B cell (primary cell): ENCODE data around the gene MYT1. TPM values are rescaled to one million over a fixed set of nuclear protein-coding genes. Genes with fewer than 3 reads are reported as not detected.

ENCODE experiments used
- ATAC-seq: fragments of 200-7000 bp; cut with Tn5 transposase; one replicate; pipeline ENCODE4 v1.10.0; 2021; ENCODE audit warnings: low read depth, mild to moderate bottlenecking, moderate number of reproducible peaks, moderate library complexity
- CTCF ChIA-PET: fragments of 350-600 bp; sonication (Branson Sonifier 250); formaldehyde crosslinking; loops from one replicate; lab custom pipeline; 2021; ENCODE audit warnings: antibody characterized with exemption, inconsistent platforms; lab: Charles Lee
- POLR2A ChIA-PET: fragments of 350-600 bp; sonication (Branson Sonifier 250); formaldehyde crosslinking; loops from one replicate; lab custom pipeline; 2021; ENCODE audit warnings: antibody characterized with exemption; lab: Charles Lee
- DNase-seq: peaks from one replicate; pipeline ENCODE4 v3.0.0; 2013
- H2AFZ ChIP-seq: 2 replicates; pipeline ENCODE4 v1.6.1; 2012; ENCODE audit warnings: mild to moderate bottlenecking, low read depth, low read length; ENCODE audit not compliant: insufficient read depth, poor library complexity, severe bottlenecking
- H3K27ac ChIP-seq, 2 donors: 1 replicate in 1 of 2; 2 replicates in 1 of 2; pipeline ENCODE4 v1.5.1; 2012 to 2013; ENCODE audit warnings: low read length in 2 of 2, mild to moderate bottlenecking in 2 of 2, moderate library complexity in 1 of 2
- H3K27me3 ChIP-seq, 4 experiments: fragments of 200-600 bp in 1 of 4; sonication (generic) in 1 of 4; replicated peaks in 1 of 4; 1 replicate in 2 of 4; 2 replicates in 2 of 4; pipeline versions ENCODE4 v1.6.1 to v1.7.0; 2013 to 2016; ENCODE audit warnings: low read length in 3 of 4, mild to moderate bottlenecking in 2 of 4, mixed read lengths in 1 of 4, moderate library complexity in 1 of 4; ENCODE audit not compliant: insufficient read depth in 4 of 4, control insufficient read depth in 3 of 4; ENCODE audit errors: control extremely low read depth in 1 of 4
- H3K36me3 ChIP-seq, 2 experiments: replicated peaks in 1 of 2; 1 replicate in 1 of 2; 2 replicates in 1 of 2; pipeline versions ENCODE4 v1.6.1 to v1.7.1; 2013; ENCODE audit warnings: low read length in 1 of 2; ENCODE audit not compliant: insufficient read depth in 2 of 2, control insufficient read depth in 1 of 2; ENCODE audit errors: control extremely low read depth in 1 of 2, extremely low read depth in 1 of 2
- H3K4me1 ChIP-seq, 2 donors: fragments of 200-600 bp in 1 of 2; sonication (generic) in 1 of 2; 1 replicate in 1 of 2; 2 replicates in 1 of 2; pipeline versions ENCODE4 v1.5.1 to v1.6.1; 2013 to 2017; ENCODE audit warnings: low read length in 2 of 2; ENCODE audit not compliant: control insufficient read depth in 2 of 2, insufficient read depth in 2 of 2
- H3K4me2 ChIP-seq: replicated peaks from 2 replicates; pipeline ENCODE3; 2012; ENCODE audit warnings: mild to moderate bottlenecking, low read depth, low read length; ENCODE audit not compliant: poor library complexity, severe bottlenecking
- H3K4me3 ChIP-seq, 5 experiments: fragments of 200-600 bp in 1 of 5; sonication (generic) in 1 of 5; 1 replicate in 3 of 5; 2 replicates in 2 of 5; pipeline versions ENCODE4 v1.5.1 to v1.7.0; 2011 to 2016; ENCODE audit warnings: low read length in 4 of 5, mild to moderate bottlenecking in 4 of 5, low read depth in 2 of 5, control low read depth in 1 of 5, moderate library complexity in 1 of 5; ENCODE audit not compliant: insufficient read depth in 1 of 5; ENCODE audit errors: control extremely low read depth in 1 of 5, extremely low read depth in 1 of 5
- H3K79me2 ChIP-seq: fragments of 200-600 bp; sonication (generic); one replicate; pipeline ENCODE4 v1.6.0; 2016; ENCODE audit warnings: low read length; ENCODE audit not compliant: control insufficient read depth, insufficient read depth
- H3K9ac ChIP-seq: fragments of 200-600 bp; sonication (generic); 2 replicates; pipeline ENCODE4 v1.6.1; 2017; ENCODE audit warnings: mild to moderate bottlenecking, low read length, moderate library complexity
- H3K9me3 ChIP-seq, 3 donors: one replicate each; pipeline versions ENCODE4 v1.6.1 to v1.7.1; 2013; ENCODE audit warnings: low read length in 2 of 3; ENCODE audit not compliant: control insufficient read depth in 2 of 3, insufficient read depth in 1 of 3; ENCODE audit errors: control extremely low read depth in 1 of 3
- H4K20me1 ChIP-seq: 2 replicates; pipeline ENCODE4 v1.6.0; 2012; ENCODE audit warnings: mild to moderate bottlenecking, low read length; ENCODE audit not compliant: insufficient read depth, control insufficient read depth, poor library complexity, severe bottlenecking
- H3K27ac Mint-ChIP-seq: one replicate; pipeline ENCODE4 v1.8.0; 2021; ENCODE audit warnings: mixed read lengths
- H3K27me3 Mint-ChIP-seq: one replicate; pipeline ENCODE4 v1.8.0; 2021; ENCODE audit warnings: mixed read lengths
- H3K4me1 Mint-ChIP-seq: one replicate; pipeline ENCODE4 v1.8.0; 2021; ENCODE audit warnings: mixed read lengths
- H3K4me3 Mint-ChIP-seq: one replicate; pipeline ENCODE4 v1.8.0; 2021; ENCODE audit warnings: mixed read lengths
- H3K9me3 Mint-ChIP-seq: one replicate; pipeline ENCODE4 v1.8.0; 2022; ENCODE audit warnings: mixed read lengths; ENCODE audit not compliant: insufficient read depth
- EZH2 ChIP-seq: IDR thresholded peaks from 2 replicates; pipeline ENCODE4 v1.6.1; 2012; ENCODE audit warnings: borderline replicate concordance, low read depth, mild to moderate bottlenecking, moderate library complexity, low read length; ENCODE audit not compliant: insufficient read depth, poor library complexity, severe bottlenecking
- WGBS: methylation state at CpG from one replicate; pipeline ENCODE4 v1.1.5; 2013; ENCODE audit warnings: missing lambda C conversion rate; ENCODE audit not compliant: insufficient coverage; 5-methylcytosine and 5-hydroxymethylcytosine counted together
- intact Hi-C: fragments of 100-400 bp; cut with micrococcal nuclease; formaldehyde crosslinking; loops from one replicate; pipeline ENCODE4 v1.10.0; 2022
- polyA plus RNA-seq: library from polyadenylated mRNA; depleted of rRNA; stranded (reverse); fragments of >200 nt; gene quantifications from 2 replicates; pipeline ENCODE4 v1.2.3, GENCODE V29; 2012
- total RNA-seq, 2 donors: library from RNA; stranded (reverse); fragments of 120-200 nt in 1 of 2; gene quantifications; 1 replicate in 1 of 2; 2 replicates in 1 of 2; pipeline versions ENCODE4 v1.2.3 to v1.2.4, GENCODE V29; 2013 to 2022
- TF ChIP-seq, protein P1 (sequence below): fragments of 200-600 bp; IDR thresholded peaks from one replicate; pipeline ENCODE4 v1.8.0; 2022; ENCODE audit warnings: antibody characterized with exemption, mild to moderate bottlenecking

Gene MYT1
- total and polyA plus RNA-seq, 2 donors (not counting 1 experiment from before 2014, with no cell fraction given): 0.49 to 42.2 TPM

GRCh38 chr20:64222291-64222735 is 58.1 kb downstream of the MYT1 start:
- POLR2A ChIA-PET: no interaction called here
- no peaks in the 10 kb centered on the region for H3K36me3 ChIP-seq
- no peak for ATAC-seq

DNA sequence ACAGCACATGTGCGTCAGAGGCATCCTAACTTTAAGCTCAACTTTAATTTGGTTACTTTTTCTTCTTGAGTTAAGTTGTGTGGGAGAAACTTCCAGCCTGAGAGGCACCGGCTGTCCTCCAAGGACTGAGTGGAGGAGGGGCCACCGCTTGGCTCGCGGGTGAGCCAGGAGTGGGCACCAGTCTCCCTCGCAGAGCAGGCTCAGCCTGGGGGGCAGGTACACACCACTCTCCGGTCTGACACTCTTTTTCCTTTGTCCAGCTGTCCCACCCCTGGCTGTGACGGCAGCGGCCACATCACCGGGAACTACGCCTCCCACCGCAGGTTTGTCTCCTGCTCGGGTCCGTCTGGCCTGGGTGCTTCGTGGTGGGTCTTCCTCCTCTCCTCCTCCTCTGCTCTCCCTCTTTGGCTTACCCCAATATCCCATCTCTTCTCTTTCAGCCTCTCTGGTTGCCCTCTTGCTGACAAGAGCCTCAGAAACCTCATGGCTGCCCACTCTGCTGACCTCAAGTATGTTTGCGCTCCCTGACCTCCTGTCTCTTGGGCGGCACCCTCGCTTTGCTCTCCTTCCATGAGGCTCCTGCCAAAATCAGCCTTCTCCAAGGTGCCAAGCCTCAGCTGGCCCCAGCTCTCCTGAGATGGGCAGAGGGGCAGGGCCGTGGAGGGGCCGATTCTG is 58.7 kb downstream of the MYT1 start:
- 93% methylated on average over 20 of the region's 20 CpGs for WGBS
- H3K9me3 Mint-ChIP-seq: no peaks in the 10 kb centered on the region
- H3K79me2 ChIP-seq: no peaks in the 10 kb centered on the region
- H3K27me3 Mint-ChIP-seq: peaks cover 20% of the 10 kb centered on the region
- H3K4me3 Mint-ChIP-seq: no peak overlapping the region
- DNase-seq (no peak), ATAC-seq (no peak)
- ChIA-PET POLR2A (no interaction called here), CTCF (no interaction called here)
- no peak overlapping the region for H3K9ac ChIP-seq
- TF ChIP-seq, protein P1, sequence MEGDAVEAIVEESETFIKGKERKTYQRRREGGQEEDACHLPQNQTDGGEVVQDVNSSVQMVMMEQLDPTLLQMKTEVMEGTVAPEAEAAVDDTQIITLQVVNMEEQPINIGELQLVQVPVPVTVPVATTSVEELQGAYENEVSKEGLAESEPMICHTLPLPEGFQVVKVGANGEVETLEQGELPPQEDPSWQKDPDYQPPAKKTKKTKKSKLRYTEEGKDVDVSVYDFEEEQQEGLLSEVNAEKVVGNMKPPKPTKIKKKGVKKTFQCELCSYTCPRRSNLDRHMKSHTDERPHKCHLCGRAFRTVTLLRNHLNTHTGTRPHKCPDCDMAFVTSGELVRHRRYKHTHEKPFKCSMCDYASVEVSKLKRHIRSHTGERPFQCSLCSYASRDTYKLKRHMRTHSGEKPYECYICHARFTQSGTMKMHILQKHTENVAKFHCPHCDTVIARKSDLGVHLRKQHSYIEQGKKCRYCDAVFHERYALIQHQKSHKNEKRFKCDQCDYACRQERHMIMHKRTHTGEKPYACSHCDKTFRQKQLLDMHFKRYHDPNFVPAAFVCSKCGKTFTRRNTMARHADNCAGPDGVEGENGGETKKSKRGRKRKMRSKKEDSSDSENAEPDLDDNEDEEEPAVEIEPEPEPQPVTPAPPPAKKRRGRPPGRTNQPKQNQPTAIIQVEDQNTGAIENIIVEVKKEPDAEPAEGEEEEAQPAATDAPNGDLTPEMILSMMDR: no peak
- TF ChIP-seq EZH2: no peak
- H3K27ac ChIP-seq: no peak overlapping the region
- H3K4me3 ChIP-seq: no peak overlapping the region
- no peaks in the 10 kb centered on the region for H3K4me1 Mint-ChIP-seq
- no peaks in the 10 kb centered on the region for H3K4me1 ChIP-seq
- no peaks in the 10 kb centered on the region for H3K36me3 ChIP-seq
- H3K27ac Mint-ChIP-seq: no peak overlapping the region
- no peaks in the 10 kb centered on the region for H4K20me1 ChIP-seq
- H3K9me3 ChIP-seq: no peaks in the 10 kb centered on the region
- H3K4me2 ChIP-seq: no peak overlapping the region
- intact Hi-C loops: no loop called here
- no peak overlapping the region for H2AFZ ChIP-seq
- no peaks in the 10 kb centered on the region for H3K27me3 ChIP-seq

More at GRCh38 chr20:64222291-64222735, 58.1 kb downstream of the MYT1 start:
- no peak for TF ChIP-seq EZH2
- TF ChIP-seq, protein P1: no peak
- H3K9me3 ChIP-seq: no peaks in the 10 kb centered on the region
- DNase-seq: no peak
- H4K20me1 ChIP-seq: no peaks in the 10 kb centered on the region
- H3K4me3 ChIP-seq: no peak overlapping the region
- H3K9ac ChIP-seq: no peak overlapping the region
- WGBS: 82% methylated on average over 3 of the region's 5 CpGs
- Mint-ChIP-seq H3K9me3 (no peaks in the 10 kb centered on the region), H3K4me1 (no peaks in the 10 kb centered on the region), H3K27me3 (peaks cover 20% of the 10 kb centered on the region), H3K27ac (no peak overlapping the region), H3K4me3 (no peak overlapping the region)
- intact Hi-C loops: no loop called here
- no peaks in the 10 kb centered on the region for H3K79me2 ChIP-seq
- H3K4me1 ChIP-seq: no peaks in the 10 kb centered on the region
- H2AFZ ChIP-seq: no peak overlapping the region
- CTCF ChIA-PET: no interaction called here
- H3K27me3 ChIP-seq: no peaks in the 10 kb centered on the region
- no peak overlapping the region for H3K27ac ChIP-seq
- H3K4me2 ChIP-seq: no peak overlapping the region
